Bone marrow (tissue), 2 donors: Measurements from ENCODE around the gene CYP4F8.

ENCODE experiments used
- DNase-seq, 2 donors: peaks; one replicate each; lab custom pipeline; 2025; lab: John Stamatoyannopoulos, UW

CYP4F8 gene

DNA sequence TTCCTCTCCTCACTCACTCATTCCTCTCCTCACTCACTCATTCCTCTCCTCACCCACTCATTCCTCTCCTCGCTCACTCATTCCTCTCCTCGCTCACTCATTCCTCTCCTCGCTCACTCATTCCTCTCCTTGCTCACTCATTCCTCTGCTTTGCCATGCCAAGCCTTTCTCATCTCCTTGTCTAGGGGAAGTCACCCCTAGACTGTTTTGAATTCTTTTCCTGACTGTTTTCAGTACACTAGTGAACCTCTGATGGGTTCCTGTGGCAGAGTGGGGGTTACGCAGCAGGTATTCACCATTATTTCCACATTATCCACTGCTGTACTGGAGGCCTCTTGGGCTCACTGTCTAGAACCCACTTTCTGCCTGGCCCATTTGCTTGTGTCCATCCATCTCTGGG, 1.2 kb downstream of the CYP4F8 start:
- DNase-seq, result no peak

GRCh38 chr19:15616627-15617270, 1.7 kb downstream of the CYP4F8 start:
- no peak for DNase-seq

GRCh38 chr19:15618321-15618720, 3.3 kb downstream of the CYP4F8 start:
- DNase-seq, result no peak

GRCh38 chr19:15621801-15622200, 6.8 kb downstream of the CYP4F8 start:
- DNase-seq, result no peak

DNA sequence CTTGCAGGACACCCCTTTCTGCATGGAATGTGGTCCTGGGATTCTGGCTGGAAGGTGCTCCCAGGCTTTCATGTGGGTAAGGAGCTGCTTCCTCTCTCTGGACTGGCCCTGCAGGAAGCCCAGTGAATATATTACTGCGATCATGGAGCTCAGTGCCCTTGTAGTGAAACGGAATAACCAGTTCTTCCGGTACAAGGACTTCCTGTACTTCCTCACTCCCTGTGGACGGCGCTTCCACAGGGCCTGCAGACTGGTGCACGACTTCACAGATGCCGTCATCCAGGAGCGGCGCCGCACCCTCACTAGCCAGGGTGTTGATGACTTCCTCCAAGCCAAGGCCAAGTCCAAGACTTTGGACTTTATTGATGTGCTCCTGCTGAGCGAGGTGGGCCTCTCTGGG, 8.0 kb downstream of the CYP4F8 start:
- no peak for DNase-seq

DNA sequence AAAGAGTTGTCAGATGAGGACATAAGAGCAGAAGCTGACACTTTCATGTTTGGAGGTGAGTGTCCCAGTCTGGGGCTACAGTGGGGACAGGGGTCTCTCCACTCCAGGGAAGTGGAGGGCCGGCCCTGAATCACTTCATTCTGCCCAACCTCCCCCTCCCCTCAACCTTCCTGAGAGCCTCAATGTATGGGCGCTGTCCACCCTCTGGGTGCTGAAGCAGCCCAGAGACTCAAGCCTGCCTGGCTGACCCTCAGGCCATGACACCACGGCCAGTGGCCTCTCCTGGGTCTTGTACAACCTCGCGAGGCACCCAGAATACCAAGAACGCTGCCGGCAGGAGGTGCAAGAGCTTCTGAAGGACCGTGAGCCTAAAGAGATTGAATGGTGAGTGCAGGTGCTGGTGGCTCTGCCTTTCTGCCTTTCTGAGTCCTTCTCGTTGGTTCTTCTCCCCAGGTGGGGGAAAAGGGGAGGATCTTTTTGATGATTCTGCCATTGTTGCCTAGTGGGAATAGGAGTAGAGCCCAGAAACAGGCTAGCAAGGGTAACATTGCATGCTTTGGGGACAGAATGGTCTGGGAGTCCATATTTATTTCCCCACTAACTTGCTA, 8.8 kb downstream of the CYP4F8 start:
- DNase-seq, result no peak

- no peak for DNase-seq
Measured at GRCh38 chr19:15628236-15629002, 13.4 kb downstream of the CYP4F8 start.

DNA sequence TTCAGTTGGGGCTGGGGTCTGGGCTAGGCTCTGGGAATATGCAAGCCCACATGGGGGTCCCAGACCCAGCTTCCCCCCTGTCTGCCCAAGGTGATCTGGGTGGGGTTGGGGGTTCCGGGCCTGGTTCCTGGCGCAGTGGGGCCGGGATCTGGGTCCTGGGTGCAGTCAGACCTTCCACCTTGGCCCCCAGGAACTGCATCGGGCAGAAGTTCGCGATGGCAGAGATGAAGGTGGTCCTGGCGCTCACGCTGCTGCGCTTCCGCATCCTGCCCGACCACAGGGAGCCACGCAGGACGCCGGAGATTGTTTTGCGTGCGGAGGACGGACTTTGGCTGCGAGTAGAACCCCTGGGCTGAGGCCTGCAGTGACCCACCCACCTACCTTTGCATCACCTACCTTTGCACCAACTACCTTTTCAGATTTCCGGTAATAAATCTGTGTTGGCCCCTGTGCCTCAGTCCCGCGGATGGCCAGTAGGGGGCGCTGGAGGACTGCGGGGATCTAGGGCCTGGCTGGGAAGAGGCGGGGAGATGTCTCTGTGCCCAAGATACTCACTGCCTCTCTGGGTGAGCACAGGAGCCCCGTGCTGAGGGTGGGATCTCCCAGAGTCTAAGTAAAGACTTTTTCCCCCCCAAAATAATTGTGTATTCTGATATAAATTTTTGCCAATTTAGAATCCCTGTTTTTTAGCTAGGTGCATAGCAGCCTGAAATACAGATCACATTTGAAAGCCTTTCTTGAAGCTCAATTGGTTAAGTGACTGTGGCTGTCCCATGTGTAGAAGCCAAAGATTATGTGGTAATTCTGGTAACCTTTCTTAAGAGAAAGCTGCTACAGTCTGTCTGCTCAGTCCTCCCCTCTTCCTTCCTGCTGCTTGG, 14.2 kb downstream of the CYP4F8 start:
- DNase-seq, result peak; percentile 49 to 52

DNA sequence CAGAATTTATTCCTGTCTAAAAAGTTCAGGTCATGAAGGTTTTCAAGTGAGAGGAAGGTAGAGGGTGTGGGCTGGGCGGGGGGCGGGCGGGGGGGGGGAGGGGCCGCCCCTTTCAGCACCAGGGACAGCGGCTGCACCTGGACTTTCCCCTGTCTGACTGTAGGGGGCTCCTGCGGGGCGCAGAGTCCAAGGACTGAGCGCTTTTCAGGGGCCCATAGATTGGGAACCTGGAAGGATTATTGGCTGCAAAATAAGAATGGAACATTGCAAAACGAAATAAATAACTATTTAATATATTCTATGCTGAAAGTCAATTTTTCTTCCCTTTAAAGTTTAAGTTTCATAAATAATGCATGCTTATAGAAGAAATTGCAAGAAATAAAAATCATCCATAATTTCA, 16.8 kb downstream of the CYP4F8 start:
- DNase-seq, result peak in 1 of 2 donors; percentile 6

GRCh38 chr19:15633082-15633835, 18.2 kb downstream of the CYP4F8 start:
- DNase-seq, result no peak

DNA sequence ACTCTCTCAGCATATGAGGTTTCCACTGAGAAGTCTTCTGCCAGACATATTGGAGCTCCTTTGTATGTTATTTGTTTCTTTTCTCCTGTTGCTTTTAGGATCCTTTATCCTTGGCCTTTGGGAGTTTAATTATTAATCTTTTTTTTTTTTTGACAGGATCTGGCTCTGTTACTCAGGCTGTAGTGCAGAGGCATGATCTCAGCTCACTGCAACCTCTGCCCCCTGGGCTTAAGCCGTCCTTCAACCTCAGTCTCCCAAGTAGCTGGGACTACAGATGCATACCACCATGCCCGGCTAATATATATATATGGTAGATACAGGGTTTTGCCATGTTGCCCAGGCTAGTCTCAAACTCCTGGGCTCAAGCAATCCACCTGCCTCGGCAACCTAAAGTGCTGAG, 19.1 kb downstream of the CYP4F8 start:
- DNase-seq, result no peak

GRCh38 chr19:15635016-15635805, 20.2 kb downstream of the CYP4F8 start:
- DNase-seq, result no peak

DNA sequence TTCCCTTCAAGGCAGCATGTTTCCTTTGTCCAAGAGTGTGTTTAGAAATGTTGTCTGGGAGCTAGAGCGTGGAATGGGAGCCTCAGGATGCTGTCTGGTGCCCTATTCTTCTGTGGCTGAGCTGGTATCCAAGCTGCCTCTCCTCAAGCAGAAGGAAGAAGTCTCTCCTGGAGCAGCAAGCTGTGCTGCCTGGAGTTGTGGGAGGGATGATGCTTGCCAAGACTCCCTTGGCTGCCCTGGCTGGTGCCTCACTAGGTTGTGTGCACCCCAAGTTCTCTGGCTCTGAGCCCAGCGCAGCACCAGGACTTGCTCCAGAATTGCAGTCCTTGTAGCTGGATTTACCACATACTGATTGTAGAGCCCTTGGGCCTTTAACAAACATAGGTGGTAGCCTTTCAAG, 21.0 kb downstream of the CYP4F8 start:
- DNase-seq, result no peak

- DNase-seq, result no peak
Measured at GRCh38 chr19:15639596-15639995, 24.6 kb downstream of the CYP4F8 start.

DNA sequence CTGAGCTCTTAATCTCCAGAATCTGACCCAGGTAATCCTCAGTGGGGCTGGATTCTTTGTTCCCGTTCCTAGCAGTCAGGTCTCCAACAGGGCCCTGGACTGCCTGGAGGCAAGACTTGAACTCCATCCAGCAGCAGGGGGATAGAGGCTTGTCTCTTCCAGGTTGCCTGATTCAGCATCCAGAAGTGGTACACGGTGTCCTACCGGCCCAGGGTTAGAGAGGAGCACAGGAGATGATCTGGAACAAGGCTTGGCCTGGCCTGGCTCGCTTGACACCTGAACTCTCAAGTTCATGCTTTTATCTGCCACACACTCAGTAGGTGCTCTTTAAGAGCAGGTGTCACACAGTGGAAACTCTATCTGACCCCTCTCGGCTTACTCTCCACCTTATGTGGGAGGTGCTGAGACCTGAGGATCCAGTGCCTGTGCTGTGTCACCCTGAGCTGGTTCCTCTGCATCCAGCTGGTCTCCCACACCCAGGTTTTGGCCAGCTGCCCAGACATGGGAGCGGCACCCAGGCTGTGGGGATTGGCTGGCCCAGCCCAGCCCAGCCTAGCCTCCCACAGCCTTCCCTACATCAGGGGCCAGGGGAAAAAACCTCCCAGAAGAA, 25.4 kb downstream of the CYP4F8 start, which contains the start of gene CYP4F3:
Gene CYP4F3 (plus strand): TSS at position 604 of the 610 bp plus-strand sequence. CDS start 519 bp downstream, outside the sequence.
- no peak for DNase-seq

- DNase-seq, result no peak
Measured at GRCh38 chr19:15640904-15641597, 26.0 kb downstream of the CYP4F8 start.

DNA sequence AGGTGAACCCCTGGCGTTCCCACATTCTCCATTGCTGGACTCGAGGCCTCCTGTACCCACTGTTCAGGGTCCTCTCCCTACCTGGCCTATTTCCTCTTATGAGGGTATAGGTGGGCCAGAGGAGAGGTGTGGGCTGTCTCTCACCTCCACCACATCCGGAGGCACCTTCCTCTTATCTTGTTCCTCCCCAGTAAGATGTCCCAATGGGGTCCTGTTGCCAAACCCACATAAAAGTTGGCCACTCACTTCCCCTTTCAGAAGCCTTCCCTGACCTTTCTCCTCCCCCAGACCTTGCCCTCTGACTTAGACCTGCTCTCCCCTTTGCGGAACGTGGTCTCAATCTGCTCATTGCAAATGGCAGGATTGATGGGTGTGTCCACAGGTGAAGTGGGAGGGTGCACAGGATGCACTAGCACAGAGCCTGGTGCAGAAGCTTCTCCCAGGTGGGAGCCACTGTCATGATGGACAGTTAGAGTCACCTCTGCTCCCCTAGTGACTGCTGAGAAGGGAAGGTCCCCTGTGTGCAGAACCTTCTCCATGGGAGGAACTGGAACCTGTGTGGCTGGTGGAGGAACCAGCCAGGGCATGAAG, 27.0 kb downstream of the CYP4F8 start:
- DNase-seq, result no peak

DNA sequence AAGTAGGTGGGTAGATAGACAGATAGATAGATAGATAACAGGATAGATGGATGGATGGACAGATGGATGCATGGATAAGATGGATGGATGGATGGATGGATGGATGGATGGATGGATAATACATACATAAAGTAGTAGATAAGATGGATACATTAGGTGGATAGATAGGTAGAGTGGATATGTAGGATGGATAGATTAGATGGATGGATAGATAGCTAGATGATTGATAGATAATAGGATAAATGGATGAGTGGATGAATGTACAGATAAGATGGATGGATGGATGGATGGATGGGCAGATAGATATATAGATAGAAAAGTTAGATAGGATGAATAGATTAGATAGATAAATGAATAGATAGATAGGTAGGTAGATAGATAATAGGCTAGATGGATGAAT, 27.8 kb downstream of the CYP4F8 start:
- no peak for DNase-seq

DNA sequence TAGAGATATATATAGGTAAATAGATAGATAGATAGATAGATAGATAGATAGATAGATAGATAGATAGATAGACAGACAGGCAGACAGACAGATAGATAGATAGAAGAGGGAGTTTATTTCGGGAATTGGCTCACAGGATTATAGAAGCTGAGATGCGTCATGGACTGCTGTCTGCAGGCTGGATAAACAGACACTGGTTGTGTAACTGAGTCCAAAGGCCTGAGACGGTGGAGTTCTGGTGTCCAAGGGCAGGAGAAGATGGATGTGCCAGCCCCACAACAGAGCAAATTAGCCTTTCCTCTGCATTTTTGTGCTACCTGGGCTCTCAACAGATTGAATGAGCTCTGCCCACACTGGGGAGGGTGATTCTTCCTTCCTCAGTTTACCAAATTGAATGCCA, 28.4 kb downstream of the CYP4F8 start:
- DNase-seq, result no peak
